Right kidney (tissue), 1 donor: ENCODE measurements around the gene ZNF844.
"Not testable (repeated sequence)": the region's sequence is repeated elsewhere in the genome, so short reads cannot be mapped to it uniquely, and the experiment has no call there.

ENCODE experiments used
- DNase-seq: peaks from one replicate; pipeline ENCODE4 v3.0.0-alpha.2; 2016

ZNF844 gene

DNA sequence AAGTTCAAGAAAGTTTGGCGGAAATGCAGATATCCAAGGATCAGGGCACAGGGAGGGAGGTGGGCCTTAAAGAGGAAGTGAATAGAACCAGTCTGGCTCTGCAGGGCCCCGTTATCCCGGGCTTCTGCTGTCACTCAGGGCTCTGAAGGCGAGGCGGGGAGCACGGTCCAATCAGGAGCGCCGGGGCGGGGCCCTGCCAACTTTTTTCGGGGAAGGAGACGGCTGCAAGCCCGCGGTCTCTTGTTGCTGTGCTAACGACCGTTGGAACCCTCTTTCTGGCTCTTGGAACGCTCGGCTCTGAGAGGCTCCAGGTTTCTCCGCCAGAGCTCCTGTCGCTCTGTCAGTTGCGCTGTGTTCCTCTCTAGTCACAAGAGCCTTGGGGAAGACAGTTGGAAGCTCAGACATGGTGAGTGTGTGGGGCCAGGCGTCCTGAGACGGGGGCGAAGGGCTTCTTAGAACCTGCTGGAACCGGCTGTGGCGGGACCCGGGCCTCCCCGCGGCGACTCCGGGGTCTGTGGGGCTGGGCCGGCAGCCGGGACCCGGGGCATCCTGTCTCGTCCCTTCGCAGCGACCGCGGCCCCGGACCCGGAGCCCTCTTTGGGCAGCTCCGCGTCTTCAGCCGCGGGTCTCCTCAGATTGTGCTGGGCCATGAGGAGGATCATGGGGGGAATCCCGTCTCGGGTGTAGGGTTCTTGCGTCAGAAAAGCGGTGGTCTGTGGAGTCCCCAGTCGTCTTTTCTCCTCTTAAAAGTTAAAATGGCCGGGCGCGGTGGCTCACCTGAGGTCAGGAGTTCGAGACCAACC is 27.7 kb downstream of the ZNF844 start:
- peak; percentile 89 for DNase-seq

DNA sequence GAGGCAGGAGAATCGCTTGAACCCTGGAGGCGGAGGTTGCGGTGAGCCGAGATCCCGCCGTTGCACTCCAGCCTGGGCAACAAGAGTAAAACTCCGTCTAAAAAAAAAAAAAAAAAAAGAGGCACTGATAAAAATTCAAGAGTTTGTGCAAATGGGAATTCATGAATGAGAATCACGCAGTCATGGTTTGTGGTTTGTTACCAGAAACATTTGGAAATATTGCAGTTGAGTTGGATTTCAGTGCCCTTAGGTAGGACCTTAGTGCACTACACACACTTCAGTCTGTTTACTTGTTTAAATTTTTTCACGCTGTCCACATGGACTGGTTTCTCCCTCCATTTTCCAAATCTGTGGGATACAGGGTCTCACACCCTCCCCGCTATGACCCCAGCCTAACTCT is 28.4 kb downstream of the ZNF844 start:
- peak; percentile 7 for DNase-seq

- no peak for DNase-seq
Measured at GRCh38 chr19:12093777-12094176, 29.2 kb downstream of the ZNF844 start.

- no peak for DNase-seq
Measured at GRCh38 chr19:12095111-12095790, 30.7 kb downstream of the ZNF844 start.

DNA sequence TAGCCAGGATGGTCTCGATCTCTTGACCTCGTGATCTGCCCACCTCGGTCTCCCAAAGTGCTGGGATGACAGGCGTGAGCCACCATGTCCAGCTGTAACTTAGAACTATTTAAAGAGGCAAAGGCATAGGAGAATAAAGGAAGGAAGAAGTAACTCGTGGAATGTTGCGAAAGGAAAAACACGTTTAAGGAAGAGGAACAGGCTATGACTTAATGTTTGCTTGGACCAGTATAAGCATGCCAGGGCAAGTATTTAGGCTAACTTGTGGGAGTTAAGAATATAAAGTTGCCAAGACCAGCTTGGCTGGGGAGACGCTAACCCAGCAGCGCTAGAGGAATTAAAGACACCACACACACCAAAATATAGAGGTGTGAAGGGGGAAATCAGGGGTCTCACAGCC is 33.5 kb downstream of the ZNF844 start:
- DNase-seq, result no peak

DNA sequence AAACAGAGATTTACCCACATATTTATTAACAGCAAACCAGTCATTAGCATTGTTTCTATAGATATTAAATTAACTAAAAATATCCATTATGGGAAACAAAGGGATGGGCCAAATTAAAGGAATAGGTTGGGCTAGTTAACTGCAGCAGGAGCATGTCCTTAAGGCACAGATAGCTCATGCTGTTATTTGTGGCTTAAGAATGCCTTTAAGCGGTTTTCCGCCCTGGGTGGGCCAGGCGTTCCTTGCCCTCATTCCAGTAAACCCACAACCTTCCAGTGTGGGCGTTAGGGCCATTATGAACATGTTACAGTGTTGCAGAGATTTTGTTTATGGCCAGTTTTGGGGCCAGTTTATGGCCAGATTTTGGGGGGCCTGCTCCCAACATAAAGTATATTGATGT is 39.4 kb downstream of the ZNF844 start:
- DNase-seq, result not testable (repeated sequence)

GRCh38 chr19:12111176-12111575 is 46.6 kb downstream of the ZNF844 start:
- no peak for DNase-seq

- no peak for DNase-seq
Measured at GRCh38 chr19:12111943-12112637, 47.6 kb downstream of the ZNF844 start.

DNA sequence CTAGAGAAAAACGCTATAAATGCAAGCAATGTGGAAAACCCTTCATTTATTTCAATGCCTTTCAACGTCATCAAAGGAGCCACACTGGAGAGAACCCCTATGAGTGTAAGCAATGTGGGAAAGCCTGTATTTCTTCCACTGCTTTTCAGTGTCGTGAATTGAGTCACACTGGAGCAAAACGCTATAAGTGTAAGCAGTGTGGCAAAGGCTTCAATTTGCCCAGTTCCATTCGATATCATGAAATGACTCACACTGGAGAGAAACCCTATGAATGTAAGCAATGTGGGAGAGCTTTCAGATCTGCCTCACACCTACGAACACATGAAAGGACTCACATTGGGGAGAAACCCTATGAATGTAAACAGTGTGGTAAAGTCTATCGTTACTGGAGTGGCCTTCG is 48.2 kb downstream of the ZNF844 start:
- no peak for DNase-seq

GRCh38 chr19:12113121-12113520 is 48.6 kb downstream of the ZNF844 start:
- no peak for DNase-seq

DNA sequence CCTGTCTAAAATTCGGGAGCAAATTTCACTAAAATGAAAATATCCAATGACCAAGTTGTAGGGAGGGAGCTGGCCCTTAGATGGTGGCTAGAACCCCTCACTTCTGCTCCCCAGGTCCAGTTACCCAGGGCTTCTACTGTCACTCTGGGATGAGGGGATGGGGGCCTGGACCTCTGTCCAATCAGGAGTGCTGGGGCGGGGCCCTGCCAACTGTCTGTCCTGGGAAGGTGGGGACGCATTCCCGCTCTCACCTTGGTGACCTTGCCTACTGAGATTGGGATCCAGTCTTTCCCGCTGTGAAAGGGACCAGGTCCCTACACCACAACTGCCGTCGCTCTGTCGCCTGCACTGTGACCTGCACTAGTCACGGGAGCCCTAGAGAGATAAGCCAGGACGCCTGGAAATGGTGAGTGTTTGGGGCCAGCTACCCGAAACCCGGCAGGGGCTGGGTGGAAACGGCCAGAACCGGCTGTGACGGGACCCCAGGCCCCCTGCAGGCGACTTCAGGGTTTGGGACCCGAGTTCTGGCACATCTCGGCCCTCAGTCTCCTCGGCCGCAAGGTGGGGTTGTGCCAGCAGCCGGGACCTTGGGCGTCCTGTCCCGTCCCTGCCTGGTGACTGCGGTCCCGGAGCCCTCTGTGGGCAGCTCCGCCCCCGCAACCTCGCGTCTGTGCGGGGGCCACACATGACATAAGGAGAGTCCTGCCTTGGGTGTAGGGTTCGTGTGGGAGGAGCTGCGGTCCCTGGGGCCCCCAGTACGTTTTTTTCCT is 52.9 kb downstream of the ZNF844 start:
- no peak for DNase-seq

DNA sequence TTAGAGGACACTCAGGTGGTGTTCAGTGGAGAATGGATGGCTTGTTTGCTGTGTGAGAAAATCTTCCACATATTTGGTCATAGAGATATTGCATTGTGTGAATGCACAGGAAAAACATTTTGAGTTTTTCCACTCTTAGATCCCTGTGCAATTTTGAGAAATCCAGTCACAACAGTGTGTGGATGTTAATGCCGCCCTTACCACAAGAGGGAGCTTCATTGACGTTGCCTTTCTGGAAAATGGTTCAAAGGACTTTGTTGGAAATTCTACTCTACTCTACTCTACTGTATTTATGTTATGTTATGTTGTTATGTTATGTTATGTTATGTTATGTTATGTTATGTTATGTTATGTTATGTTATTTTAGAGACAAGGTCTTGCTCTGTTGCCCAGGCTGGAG is 62.2 kb downstream of the ZNF844 start:
- no peak for DNase-seq
